Measurements from ENCODE around the gene ACTRT2.

DNA sequence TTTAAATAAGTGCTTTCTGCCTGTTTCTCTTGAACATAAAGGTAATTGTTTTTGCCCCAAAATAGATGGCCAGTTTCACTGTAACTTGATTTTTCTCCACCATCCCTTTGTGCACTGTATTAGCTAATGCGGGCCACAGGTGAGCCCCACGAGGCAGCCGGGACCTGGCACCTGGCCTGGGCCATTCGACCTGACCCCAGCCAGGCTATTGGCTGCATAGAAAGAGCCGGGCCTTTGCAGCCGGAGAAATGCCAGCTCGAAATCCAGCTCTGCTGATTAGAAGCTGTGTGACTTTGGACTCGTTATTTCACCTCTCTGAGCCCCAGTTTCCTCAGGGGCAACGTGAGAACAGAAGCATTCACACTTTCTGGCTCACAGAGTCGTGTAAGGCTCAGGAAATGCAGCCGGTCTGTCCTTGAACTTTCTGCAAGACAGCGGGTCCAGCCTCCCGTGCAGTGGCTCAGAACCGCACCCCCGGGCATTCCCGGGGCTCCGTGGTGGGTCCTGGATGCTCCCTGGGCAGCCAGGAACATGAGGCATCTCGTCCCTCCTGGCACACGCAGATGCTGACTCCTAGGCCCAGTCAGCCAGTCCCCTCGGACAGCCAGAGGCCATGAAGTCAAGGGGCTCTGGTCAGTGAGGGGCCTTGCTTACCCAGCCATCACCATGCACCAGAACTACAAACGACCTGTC lies 37.4 kb upstream of the ACTRT2 start:
- TF ChIP-seq POLR2AphosphoS5 (IDR thresholded peaks at IDR 0.05; ENCODE audit: borderline replicate concordance, low read depth, low read length) (no peak), EZH2 (IDR thresholded peaks at IDR 0.05) (no peak), FOXP2 (optimal IDR thresholded peaks at IDR 0.05; ENCODE audit: control extremely low read depth, extremely low read length, insufficient read depth) (no peak)
